H9 (cell line): ENCODE results near the gene PAQR5. TPM values are rescaled to one million over a fixed set of nuclear protein-coding genes. Genes with fewer than 3 reads are reported as not detected.
A peak's percentile ranks its signal among the peaks of the same experiment; 100 is the strongest.

Source experiments
- DNase-seq: peaks from one replicate; pipeline ENCODE4 v3.0.0-alpha.2; 2017
- H2AFZ ChIP-seq: one replicate; pipeline ENCODE4 v1.6.1; 2013; ENCODE audit warnings: mild to moderate bottlenecking, low read length, control low read depth, moderate library complexity
- H2AK5ac ChIP-seq: 2 replicates; pipeline ENCODE4 v1.6.1; 2013; ENCODE audit warnings: low read length, control low read depth, mixed read lengths; ENCODE audit not compliant: insufficient read length
- H2BK120ac ChIP-seq: one replicate; pipeline ENCODE4 v1.6.1; 2013; ENCODE audit warnings: low read depth, mild to moderate bottlenecking, low read length, control low read depth, inconsistent platforms; ENCODE audit not compliant: poor library complexity, severe bottlenecking
- H2BK12ac ChIP-seq: 2 replicates; pipeline ENCODE4 v1.6.1; 2013; ENCODE audit warnings: low read length, control low read depth, mixed read lengths, low read depth; ENCODE audit not compliant: insufficient read length
- H2BK15ac ChIP-seq: 2 replicates; pipeline ENCODE4 v1.6.1; 2013; ENCODE audit warnings: low read depth, low read length, control low read depth
- H2BK20ac ChIP-seq: one replicate; pipeline ENCODE4 v1.6.1; 2013; ENCODE audit warnings: low read depth, mild to moderate bottlenecking, low read length, control low read depth, inconsistent platforms; ENCODE audit not compliant: poor library complexity, severe bottlenecking
- H2BK5ac ChIP-seq: 2 replicates; pipeline ENCODE4 v1.6.1; 2013; ENCODE audit warnings: low read length, control low read depth, mixed read lengths; ENCODE audit not compliant: insufficient read length
- H3K14ac ChIP-seq: 2 replicates; pipeline ENCODE4 v1.6.1; 2013; ENCODE audit warnings: low read length, control low read depth; ENCODE audit not compliant: insufficient read depth
- H3K18ac ChIP-seq: 2 replicates; pipeline ENCODE4 v1.6.1; 2013; ENCODE audit warnings: low read depth, mild to moderate bottlenecking, mixed read lengths, low read length, control low read depth; ENCODE audit not compliant: insufficient read length
- H3K23ac ChIP-seq: 2 replicates; pipeline ENCODE4 v1.6.1; 2013; ENCODE audit warnings: low read length, control low read depth, mixed read lengths, low read depth; ENCODE audit not compliant: insufficient read length
- H3K23me2 ChIP-seq: 2 replicates; pipeline ENCODE4 v1.6.1; 2013; ENCODE audit warnings: low read depth, mild to moderate bottlenecking, mixed read lengths, low read length, control low read depth; ENCODE audit not compliant: insufficient read length, poor library complexity, severe bottlenecking
- H3K27ac ChIP-seq: 2 replicates; pipeline ENCODE4 v1.5.1; 2013; ENCODE audit warnings: low read length, control low read depth, mixed read lengths, low read depth; ENCODE audit not compliant: insufficient read length
- H3K27me3 ChIP-seq: 2 replicates; pipeline ENCODE4 v1.6.1; 2013; ENCODE audit warnings: low read length, control low read depth, inconsistent platforms; ENCODE audit not compliant: insufficient read depth
- H3K4ac ChIP-seq: 2 replicates; pipeline ENCODE4 v1.6.1; 2013; ENCODE audit warnings: low read depth, mild to moderate bottlenecking, control low read depth, inconsistent platforms, low read length, moderate library complexity
- H3K4me1 ChIP-seq: 2 replicates; pipeline ENCODE4 v1.6.1; 2013; ENCODE audit warnings: low read length, control low read depth, inconsistent platforms; ENCODE audit not compliant: insufficient read depth
- H3K4me2 ChIP-seq: 2 replicates; pipeline ENCODE4 v1.6.1; 2013; ENCODE audit warnings: low read length, control low read depth, mixed read lengths; ENCODE audit not compliant: insufficient read length, insufficient read depth
- H3K56ac ChIP-seq: 2 replicates; pipeline ENCODE4 v1.6.1; 2013; ENCODE audit warnings: low read depth, mild to moderate bottlenecking, mixed read lengths, low read length, control low read depth; ENCODE audit not compliant: insufficient read length
- H3K79me1 ChIP-seq: 2 replicates; pipeline ENCODE4 v1.6.1; 2013; ENCODE audit warnings: low read depth, mild to moderate bottlenecking, moderate library complexity, low read length, control low read depth, inconsistent platforms; ENCODE audit not compliant: insufficient read depth, poor library complexity, severe bottlenecking
- H3K79me2 ChIP-seq: 2 replicates; pipeline ENCODE4 v1.6.1; 2013; ENCODE audit warnings: low read length, control low read depth, inconsistent platforms; ENCODE audit not compliant: insufficient read depth
- H3K9ac ChIP-seq: 2 replicates; pipeline ENCODE4 v1.6.1; 2013; ENCODE audit warnings: low read length, control low read depth, mixed read lengths; ENCODE audit not compliant: insufficient read length; ENCODE audit errors: extremely low read depth
- H3K9me3 ChIP-seq: one replicate; pipeline ENCODE4 v1.6.1; 2013; ENCODE audit warnings: low read depth, low read length, inconsistent platforms; ENCODE audit not compliant: control insufficient read depth
- H3T11ph ChIP-seq: one replicate; pipeline ENCODE4 v1.6.1; 2013; ENCODE audit warnings: mild to moderate bottlenecking, low read length, control low read depth, inconsistent platforms
- H4K20me1 ChIP-seq: one replicate; pipeline ENCODE4 v1.6.1; 2013; ENCODE audit not compliant: control insufficient read depth, insufficient read length, insufficient read depth
- H4K5ac ChIP-seq: 2 replicates; pipeline ENCODE4 v1.6.1; 2013; ENCODE audit warnings: low read depth, mild to moderate bottlenecking, mixed read lengths, low read length, control low read depth; ENCODE audit not compliant: insufficient read length
- H4K8ac ChIP-seq: replicated peaks from 2 replicates; pipeline ENCODE4 v1.6.1; 2013; ENCODE audit warnings: low read length, control low read depth, mixed read lengths, low read depth; ENCODE audit not compliant: insufficient read length
- H4K91ac ChIP-seq: 2 replicates; pipeline ENCODE4 v1.6.1; 2013; ENCODE audit warnings: low read depth, mild to moderate bottlenecking, moderate library complexity, mixed read lengths, low read length, control low read depth; ENCODE audit not compliant: insufficient read length
- H3K27ac Mint-ChIP-seq, 3 experiments: 2 replicates in 2 of 3; 3 replicates in 1 of 3; pipeline ENCODE4 v1.8.0; 2020 to 2021; ENCODE audit warnings: mixed read lengths in 3 of 3, mild to moderate bottlenecking in 1 of 3, moderate library complexity in 1 of 3
- H3K27me3 Mint-ChIP-seq: 2 replicates; pipeline ENCODE4 v1.8.0; 2021; ENCODE audit warnings: low read depth, mild to moderate bottlenecking, moderate library complexity, mixed read lengths
- H3K36me3 Mint-ChIP-seq, 3 experiments: 2 replicates in 2 of 3; 3 replicates in 1 of 3; pipeline ENCODE4 v1.8.0; 2020 to 2021; ENCODE audit warnings: low read depth in 3 of 3, mixed read lengths in 3 of 3; ENCODE audit not compliant: insufficient read depth in 1 of 3
- H3K4me1 Mint-ChIP-seq, 2 experiments: 2 replicates each; pipeline ENCODE4 v1.8.0; 2020; ENCODE audit warnings: mixed read lengths in 2 of 2
- H3K4me3 Mint-ChIP-seq, 2 experiments: 2 replicates in 1 of 2; 3 replicates in 1 of 2; pipeline ENCODE4 v1.8.0; 2020 to 2021; ENCODE audit warnings: mild to moderate bottlenecking in 2 of 2, mixed read lengths in 2 of 2, moderate library complexity in 1 of 2
- H3K9me3 Mint-ChIP-seq, 2 experiments: 2 replicates in 1 of 2; 3 replicates in 1 of 2; pipeline ENCODE4 v1.8.0; 2020; ENCODE audit warnings: mild to moderate bottlenecking in 2 of 2, mixed read lengths in 2 of 2, moderate library complexity in 1 of 2
- CTCF ChIP-seq: fragments of 200-600 bp; sonication (generic); conservative IDR thresholded peaks from 3 replicates; pipeline ENCODE4 v1.8.0; 2021; ENCODE audit warnings: antibody characterized with exemption, mild to moderate bottlenecking
- WGBS: extraction: QIAGEN DNeasy Blood & Tissue Kit; methylation state at CpG from one replicate; pipeline ENCODE4 v1.1.7; 2013; ENCODE audit warnings: missing lambda C conversion rate, low lambda C conversion rate, mixed read lengths; ENCODE audit not compliant: insufficient read length; ENCODE audit errors: extremely low coverage; 5-methylcytosine and 5-hydroxymethylcytosine counted together
- total RNA-seq: library from RNA; stranded (reverse); gene quantifications from 2 replicates; pipeline ENCODE4 v1.2.1, GENCODE V29; 2021

PAQR5 gene
- total RNA-seq, 1 experiment from 2014 or later: 1.6 TPM

GRCh38 chr15:69393831-69394491, 95.2 kb downstream of the PAQR5 start:
- no CpG with 5 or more reads among the region's 11 CpGs for WGBS
- Histone ChIP-seq H3K79me1 (no peaks in the 10 kb centered on the region), H3K4me1 (peaks cover 3% of the 10 kb centered on the region; the same call in 1 of the 2 replicates), H4K8ac (no peak overlapping the region), H3K18ac (no peak overlapping the region), H3K4ac (no peak overlapping the region), H2AK5ac (no peak overlapping the region), H3K23me2 (no peaks in the 10 kb centered on the region), H2AFZ (no peak overlapping the region), H2BK20ac (no peak overlapping the region), H3K79me2 (no peaks in the 10 kb centered on the region), H3K27me3 (no peaks in the 10 kb centered on the region), H3K9ac (no peak overlapping the region), H2BK15ac (no peak overlapping the region), H4K20me1 (no peaks in the 10 kb centered on the region), H2BK5ac (no peak overlapping the region), H3K4me2 (no peak overlapping the region), H3K27ac (no peak overlapping the region), H2BK12ac (no peak overlapping the region), H3T11ph (no peak overlapping the region), H3K56ac (no peak overlapping the region), H3K23ac (no peak overlapping the region), H4K91ac (no peak overlapping the region), H2BK120ac (no peak overlapping the region), H3K14ac (no peak overlapping the region), H4K5ac (no peak overlapping the region), H3K9me3 (no peaks in the 10 kb centered on the region)
- no peak for TF ChIP-seq CTCF
- H3K36me3 Mint-ChIP-seq: no peaks in the 10 kb centered on the region
- peaks cover 15 to 24% of the 10 kb centered on the region in 2 experiments for H3K4me1 Mint-ChIP-seq
- H3K27me3 Mint-ChIP-seq: peaks cover 11% of the 10 kb centered on the region
- H3K9me3 Mint-ChIP-seq: no peaks in the 10 kb centered on the region
- H3K4me3 Mint-ChIP-seq: peak overlapping the region in 1 of 2 experiments; percentile 41; a peak in 2 of 5 replicates
- no peak overlapping the region for H3K27ac Mint-ChIP-seq
- no peak for DNase-seq
